AG04450 (cell line): ENCODE results near the gene CNTNAP5. TPM values are rescaled to one million over a fixed set of nuclear protein-coding genes. Genes with fewer than 3 reads are reported as not detected.

Source experiments
- CTCF ChIA-PET: fragments of 300-600, 350-600 bp; formaldehyde crosslinking; extraction: SDS; loops from one replicate; lab custom pipeline; 2022; ENCODE audit warnings: antibody characterized with exemption, inconsistent platforms; lab: Charles Lee
- POLR2A ChIA-PET: fragments of 350-600 bp; formaldehyde crosslinking; extraction: SDS; loops from one replicate; lab custom pipeline; 2021; ENCODE audit warnings: antibody characterized with exemption, inconsistent platforms; lab: Yijun Ruan, JAX
- DNase-seq: peaks from one replicate; pipeline ENCODE4 v3.0.0-alpha.2; 2011; ENCODE audit warnings: low read depth, low spot score
- H3K27ac ChIP-seq: one replicate; pipeline ENCODE4 v1.5.1; 2012; ENCODE audit warnings: low read depth, low read length, control low read depth
- H3K27me3 ChIP-seq: one replicate; pipeline ENCODE4 v1.6.0; 2012; ENCODE audit warnings: low read length; ENCODE audit not compliant: control insufficient read depth, insufficient read depth
- H3K4me3 ChIP-seq: 2 replicates; pipeline ENCODE4 v1.5.1; 2011; ENCODE audit warnings: mild to moderate bottlenecking, low read depth, low read length, control low read depth
- H3K9me3 ChIP-seq: 2 replicates; pipeline ENCODE4 v1.5.1; 2012; ENCODE audit warnings: low read length; ENCODE audit not compliant: control insufficient read depth, insufficient read depth
- polyA plus RNA-seq: library from polyadenylated mRNA; depleted of rRNA; stranded (reverse); fragments of >200 nt; gene quantifications from 2 replicates; pipeline ENCODE4 v1.2.3, GENCODE V29; 2011
- TF ChIP-seq, protein P1 (sequence below): IDR thresholded peaks from 2 replicates; pipeline ENCODE4 v1.5.1; 2011; ENCODE audit warnings: low read depth, low read length, control low read depth, inconsistent platforms

Gene CNTNAP5
- polyA plus RNA-seq, 1 experiment: not detected

DNA sequence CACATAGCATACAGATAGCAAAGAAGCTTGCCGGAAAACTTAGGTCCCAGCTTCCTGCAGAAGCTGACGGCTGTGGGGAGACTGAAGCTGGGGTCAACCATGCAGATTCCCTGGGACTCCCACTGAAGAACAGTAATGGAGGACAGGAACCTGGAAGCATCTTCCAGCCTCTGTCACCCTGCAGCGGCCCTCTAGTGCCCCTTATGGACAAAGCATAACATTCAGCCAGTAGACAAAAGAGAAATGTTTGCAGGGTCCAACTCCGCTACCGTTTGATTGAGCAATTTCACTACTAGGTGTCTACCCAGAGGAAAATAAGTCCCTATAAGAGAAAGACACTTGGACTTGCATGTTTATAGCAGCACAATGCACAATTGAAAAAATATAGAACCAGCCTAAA is 460.6 kb downstream of the CNTNAP5 start:
- H3K4me3 ChIP-seq: no peak overlapping the region
- ChIA-PET POLR2A (no interaction called here), CTCF (no interaction called here)
- TF ChIP-seq, protein P1, sequence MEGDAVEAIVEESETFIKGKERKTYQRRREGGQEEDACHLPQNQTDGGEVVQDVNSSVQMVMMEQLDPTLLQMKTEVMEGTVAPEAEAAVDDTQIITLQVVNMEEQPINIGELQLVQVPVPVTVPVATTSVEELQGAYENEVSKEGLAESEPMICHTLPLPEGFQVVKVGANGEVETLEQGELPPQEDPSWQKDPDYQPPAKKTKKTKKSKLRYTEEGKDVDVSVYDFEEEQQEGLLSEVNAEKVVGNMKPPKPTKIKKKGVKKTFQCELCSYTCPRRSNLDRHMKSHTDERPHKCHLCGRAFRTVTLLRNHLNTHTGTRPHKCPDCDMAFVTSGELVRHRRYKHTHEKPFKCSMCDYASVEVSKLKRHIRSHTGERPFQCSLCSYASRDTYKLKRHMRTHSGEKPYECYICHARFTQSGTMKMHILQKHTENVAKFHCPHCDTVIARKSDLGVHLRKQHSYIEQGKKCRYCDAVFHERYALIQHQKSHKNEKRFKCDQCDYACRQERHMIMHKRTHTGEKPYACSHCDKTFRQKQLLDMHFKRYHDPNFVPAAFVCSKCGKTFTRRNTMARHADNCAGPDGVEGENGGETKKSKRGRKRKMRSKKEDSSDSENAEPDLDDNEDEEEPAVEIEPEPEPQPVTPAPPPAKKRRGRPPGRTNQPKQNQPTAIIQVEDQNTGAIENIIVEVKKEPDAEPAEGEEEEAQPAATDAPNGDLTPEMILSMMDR: no peak
- no peak for DNase-seq
- peaks cover 18% of the 10 kb centered on the region for H3K9me3 ChIP-seq
- H3K27ac ChIP-seq: no peak overlapping the region
- no peaks in the 10 kb centered on the region for H3K27me3 ChIP-seq

DNA sequence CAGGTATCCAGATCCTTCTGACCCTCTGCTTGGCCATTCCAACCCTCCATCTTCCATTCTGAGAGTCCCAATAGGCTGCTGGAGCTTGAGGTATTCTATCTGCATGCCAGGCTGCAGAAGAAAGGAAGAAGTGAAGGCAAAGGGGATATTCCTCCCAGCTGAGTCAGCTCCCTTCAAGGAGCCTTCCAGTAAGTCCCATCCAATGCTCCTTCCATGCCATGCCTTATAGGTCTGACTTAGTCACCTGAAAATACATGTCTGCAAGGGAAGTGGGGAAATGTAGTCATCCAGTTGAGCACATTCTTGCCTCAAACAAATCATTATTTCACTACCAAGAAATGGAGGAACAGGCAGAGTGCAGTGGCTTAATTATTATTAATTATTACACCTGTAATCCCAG is 464.6 kb downstream of the CNTNAP5 start:
- no peaks in the 10 kb centered on the region for H3K27me3 ChIP-seq
- H3K4me3 ChIP-seq: no peak overlapping the region
- H3K9me3 ChIP-seq: peaks cover 7% of the 10 kb centered on the region
- CTCF ChIA-PET: no interaction called here
- no peak overlapping the region for H3K27ac ChIP-seq
- no peak for DNase-seq
- TF ChIP-seq, protein P1: no peak
- POLR2A ChIA-PET: no interaction called here

DNA sequence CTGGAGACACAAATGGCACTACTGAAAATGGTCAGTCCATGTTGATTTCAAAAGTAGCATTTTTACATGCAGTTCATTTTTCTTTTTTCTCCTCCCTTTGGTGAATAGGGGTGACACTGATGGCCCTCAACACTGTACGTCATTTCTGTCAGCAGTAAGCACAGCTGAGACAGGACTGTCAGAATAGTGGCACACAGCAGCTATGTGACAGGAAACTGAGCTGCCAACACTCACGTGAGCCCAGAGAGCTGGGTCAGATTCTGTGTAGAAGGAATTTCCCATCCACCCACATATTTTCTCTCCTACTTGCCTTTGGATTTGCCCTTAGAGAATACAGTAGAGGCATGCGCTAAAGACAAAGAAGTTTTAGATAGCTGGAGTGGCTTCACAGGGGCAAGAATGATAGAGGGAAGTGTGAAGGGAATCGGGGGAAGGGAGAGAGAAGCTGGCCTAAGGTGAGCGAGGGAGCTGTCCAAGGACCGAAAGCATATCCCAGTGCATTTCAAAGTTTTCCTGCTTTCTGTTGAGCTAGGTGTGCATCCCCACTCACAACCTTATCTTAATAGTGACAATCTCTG is 476.6 kb downstream of the CNTNAP5 start:
- ChIA-PET POLR2A (no interaction called here), CTCF (no interaction called here)
- H3K27ac ChIP-seq: no peak overlapping the region
- no peak for DNase-seq
- TF ChIP-seq, protein P1: no peak
- H3K27me3 ChIP-seq: no peaks in the 10 kb centered on the region
- peaks cover 26% of the 10 kb centered on the region; the same call in 1 of the 2 replicates for H3K9me3 ChIP-seq
- no peak overlapping the region for H3K4me3 ChIP-seq

DNA sequence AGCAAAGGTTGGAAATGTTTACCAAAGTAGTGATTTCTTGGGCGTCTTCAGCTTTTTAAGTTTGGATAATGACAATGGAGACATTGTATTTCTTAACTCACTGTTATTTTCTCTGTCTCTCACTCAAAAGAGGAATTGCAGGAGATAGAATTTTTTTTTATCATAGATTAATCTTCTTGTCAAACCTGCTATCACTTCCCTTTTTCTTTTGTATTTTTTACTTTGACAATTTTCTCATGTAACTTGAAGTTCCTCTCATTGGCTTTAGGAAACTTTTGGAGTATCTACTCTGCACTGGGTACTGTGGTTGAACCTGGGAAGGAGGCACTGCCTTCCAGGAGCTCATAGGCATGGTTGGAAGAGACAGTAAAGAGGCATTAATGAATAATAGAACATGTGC is 489.1 kb downstream of the CNTNAP5 start:
- DNase-seq: no peak
- CTCF ChIA-PET: interaction anchor here (0.7 kb wide), 1 partner anchor 668 kb away, joined by 3 read pairs; no protein-coding TSS in a partner anchor

DNA sequence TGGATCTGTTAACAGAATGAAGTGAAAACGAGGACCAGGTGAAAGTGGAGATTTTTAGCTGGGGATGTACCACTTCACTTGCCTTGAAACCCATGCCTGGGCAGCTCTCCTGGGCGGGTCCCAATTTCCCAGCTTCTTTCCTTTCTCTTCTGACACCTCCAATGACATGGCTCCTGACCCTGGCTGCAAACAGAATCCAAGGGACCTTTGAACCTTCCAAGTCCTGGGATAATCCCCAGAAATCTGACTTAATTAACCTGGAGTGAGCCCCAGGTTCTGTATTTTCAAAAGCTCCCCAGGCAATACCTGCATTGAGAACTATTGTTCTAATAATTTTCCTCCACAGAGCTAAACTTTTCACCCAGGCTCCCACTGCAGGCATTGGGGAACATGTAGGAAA is 495.9 kb downstream of the CNTNAP5 start:
- Histone ChIP-seq H3K27ac (no peak overlapping the region), H3K9me3 (peaks cover 17% of the 10 kb centered on the region), H3K27me3 (no peaks in the 10 kb centered on the region), H3K4me3 (no peak overlapping the region)
- CTCF ChIA-PET: interaction anchor here (0.5 kb wide), 1 partner anchor 570 kb away, joined by 3 read pairs; no protein-coding TSS in a partner anchor
- no peak for DNase-seq
- TF ChIP-seq, protein P1: no peak
- POLR2A ChIA-PET: no interaction called here

More for the DNA sequence above, 489.1 kb downstream of the CNTNAP5 start:
- Histone ChIP-seq H3K27ac (no peak overlapping the region), H3K4me3 (no peak overlapping the region), H3K9me3 (peaks cover 20% of the 10 kb centered on the region), H3K27me3 (no peaks in the 10 kb centered on the region)
- POLR2A ChIA-PET: no interaction called here
- TF ChIP-seq, protein P1: no peak
